BE2C (cell line): ENCODE results near the gene ARHGAP42.

ENCODE experiments used
- DNase-seq: peaks from one replicate; pipeline ENCODE4 v3.0.0-alpha.2; 2020
- H3K27me3 ChIP-seq: fragments of 250-450 bp; sonication (Bioruptor Pico); 2 replicates; pipeline ENCODE4 v1.5.1; 2020; ENCODE audit warnings: mild to moderate bottlenecking
- H3K36me3 ChIP-seq: fragments of 250-450 bp; sonication (Bioruptor Pico); 2 replicates; pipeline ENCODE4 v1.5.1; 2020; ENCODE audit warnings: mild to moderate bottlenecking
- H3K4me1 ChIP-seq: fragments of 250-450 bp; sonication (Bioruptor Pico); 2 replicates; pipeline ENCODE4 v1.5.1; 2020
- H3K4me3 ChIP-seq: 2 replicates; pipeline ENCODE4 v1.5.1; 2011; ENCODE audit warnings: low read depth, low read length
- H3K9me3 ChIP-seq: fragments of 250-450 bp; sonication (Bioruptor Pico); 2 replicates; pipeline ENCODE4 v1.5.1; 2020
- CTCF ChIP-seq: IDR thresholded peaks from 2 replicates; pipeline ENCODE4 v1.5.1; 2012; ENCODE audit warnings: mild to moderate bottlenecking, low read depth, low read length

Gene ARHGAP42

GRCh38 chr11:100800202-100800601 is 113.1 kb downstream of the ARHGAP42 start:
- H3K27me3 ChIP-seq = no peaks in the 10 kb centered on the region

GRCh38 chr11:100801225-100801999 is 114.3 kb downstream of the ARHGAP42 start:
- no peaks in the 10 kb centered on the region for H3K27me3 ChIP-seq

More at GRCh38 chr11:100800202-100800601, 113.1 kb downstream of the ARHGAP42 start:
- Histone ChIP-seq H3K4me3 (no peak overlapping the region), H3K9me3 (no peaks in the 10 kb centered on the region), H3K36me3 (no peaks in the 10 kb centered on the region), H3K4me1 (peaks cover 5% of the 10 kb centered on the region; the same call in 1 of the 2 replicates)
- no peak for DNase-seq
- TF ChIP-seq CTCF = no peak

GRCh38 chr11:100805506-100806199 is 118.6 kb downstream of the ARHGAP42 start:
- H3K36me3 ChIP-seq = no peaks in the 10 kb centered on the region
- no peak for TF ChIP-seq CTCF
- H3K9me3 ChIP-seq = no peaks in the 10 kb centered on the region
- H3K4me1 ChIP-seq = peaks cover 6% of the 10 kb centered on the region
- H3K27me3 ChIP-seq = no peaks in the 10 kb centered on the region
- no peak for DNase-seq
- H3K4me3 ChIP-seq = no peak overlapping the region

More at GRCh38 chr11:100801225-100801999, 114.3 kb downstream of the ARHGAP42 start:
- H3K4me3 ChIP-seq = no peak overlapping the region
- peak; percentile 8; the same call in 1 of the 2 replicates for TF ChIP-seq CTCF
- H3K4me1 ChIP-seq = no peaks in the 10 kb centered on the region
- H3K36me3 ChIP-seq = no peaks in the 10 kb centered on the region
- DNase-seq = no peak
- H3K9me3 ChIP-seq = no peaks in the 10 kb centered on the region

GRCh38 chr11:100806296-100806695 is 119.2 kb downstream of the ARHGAP42 start:
- TF ChIP-seq CTCF = no peak

GRCh38 chr11:100808904-100809491 is 121.9 kb downstream of the ARHGAP42 start:
- Histone ChIP-seq H3K9me3 (no peaks in the 10 kb centered on the region), H3K4me1 (peaks cover 6% of the 10 kb centered on the region), H3K27me3 (no peaks in the 10 kb centered on the region), H3K4me3 (no peak overlapping the region), H3K36me3 (no peaks in the 10 kb centered on the region)
- no peak for TF ChIP-seq CTCF
- no peak for DNase-seq

More at GRCh38 chr11:100806296-100806695, 119.2 kb downstream of the ARHGAP42 start:
- H3K9me3 ChIP-seq = no peaks in the 10 kb centered on the region
- H3K4me1 ChIP-seq = peaks cover 6% of the 10 kb centered on the region
- H3K36me3 ChIP-seq = no peaks in the 10 kb centered on the region
- no peak overlapping the region for H3K4me3 ChIP-seq
- H3K27me3 ChIP-seq = no peaks in the 10 kb centered on the region
- DNase-seq = no peak
